Measurements from ENCODE around the gene ZBTB44.
"Not testable (repeated sequence)": the region's sequence is repeated elsewhere in the genome, so short reads cannot be mapped to it uniquely, and the experiment has no call there.

ZBTB44 gene

GRCh38 chr11:130312046-130312445 is 2.7 kb downstream of the ZBTB44 start:
- no peak for DNase-seq

- DNase-seq, result no peak
These were observed 4.1 kb downstream of the ZBTB44 start for GRCh38 chr11:130310622-130311021.

GRCh38 chr11:130308886-130309285 is 5.8 kb downstream of the ZBTB44 start:
- DNase-seq, result no peak

GRCh38 chr11:130308059-130308458 is 6.7 kb downstream of the ZBTB44 start:
- DNase-seq, result no peak

GRCh38 chr11:130304651-130305050 is 10.1 kb downstream of the ZBTB44 start:
- DNase-seq, result no peak

GRCh38 chr11:130301002-130301401 is 13.7 kb downstream of the ZBTB44 start:
- no peak for DNase-seq

GRCh38 chr11:130300567-130300966 is 14.2 kb downstream of the ZBTB44 start:
- no peak for DNase-seq

GRCh38 chr11:130299978-130300377 is 14.7 kb downstream of the ZBTB44 start:
- no peak for DNase-seq

- DNase-seq, result no peak
These were observed 19.1 kb downstream of the ZBTB44 start for GRCh38 chr11:130295657-130296056.

- no peak for DNase-seq
These were observed 32.6 kb downstream of the ZBTB44 start for GRCh38 chr11:130282111-130282510.

- not testable (repeated sequence) for DNase-seq
These were observed 33.4 kb downstream of the ZBTB44 start for GRCh38 chr11:130281341-130281740.

- DNase-seq, result no peak
These were observed 34.7 kb downstream of the ZBTB44 start for GRCh38 chr11:130279989-130280388.

- no peak for DNase-seq
These were observed 36.0 kb downstream of the ZBTB44 start for GRCh38 chr11:130278745-130279144.

GRCh38 chr11:130278151-130278550 is 36.6 kb downstream of the ZBTB44 start:
- no peak for DNase-seq

GRCh38 chr11:130272336-130272735 is 42.4 kb downstream of the ZBTB44 start:
- no peak for DNase-seq

- DNase-seq, result no peak
These were observed 45.3 kb downstream of the ZBTB44 start for GRCh38 chr11:130269326-130269943.

GRCh38 chr11:130263351-130263750 is 51.4 kb downstream of the ZBTB44 start:
- no peak for DNase-seq

GRCh38 chr11:130262424-130262823 is 52.3 kb downstream of the ZBTB44 start:
- no peak for DNase-seq

GRCh38 chr11:130261571-130261970 is 53.1 kb downstream of the ZBTB44 start:
- DNase-seq, result no peak

- DNase-seq, result no peak
These were observed 54.0 kb downstream of the ZBTB44 start for GRCh38 chr11:130260742-130261141.

- no peak for DNase-seq
These were observed 54.6 kb downstream of the ZBTB44 start for GRCh38 chr11:130260080-130260627.

GRCh38 chr11:130251763-130252162 is 63.0 kb downstream of the ZBTB44 start:
- not testable (repeated sequence) for DNase-seq

GRCh38 chr11:130249929-130250328 is 64.8 kb downstream of the ZBTB44 start:
- DNase-seq, result not testable (repeated sequence)

- no peak for DNase-seq
These were observed 65.3 kb downstream of the ZBTB44 start for GRCh38 chr11:130249371-130249770.

- DNase-seq, result no peak
These were observed 67.4 kb downstream of the ZBTB44 start for GRCh38 chr11:130247319-130247718.
